Measurements from ENCODE around the gene AASS.

AASS gene

DNA sequence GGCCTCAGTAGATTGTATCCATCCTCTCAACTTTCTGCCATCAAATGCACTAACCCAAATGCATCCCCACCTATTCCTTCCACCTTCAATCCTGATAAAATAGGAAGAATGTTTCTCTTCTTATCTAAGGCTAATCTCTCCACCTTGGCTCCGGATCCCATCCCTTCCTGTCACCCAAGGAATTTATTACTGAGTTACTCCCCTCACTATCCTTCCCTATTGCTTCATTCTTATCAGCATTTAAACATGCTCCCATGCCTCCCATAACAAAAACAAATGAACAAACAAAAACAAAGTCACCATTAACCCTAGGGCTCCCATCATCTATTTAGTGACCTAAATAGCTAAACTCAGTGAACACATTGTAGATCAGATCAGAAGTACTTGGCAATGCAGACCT lies 25.3 kb downstream of the AASS start:
- CTCF ChIA-PET: interaction anchor here (0.5 kb wide), 1 partner anchor 13 kb away, joined by 3 read pairs; no protein-coding TSS in a partner anchor

DNA sequence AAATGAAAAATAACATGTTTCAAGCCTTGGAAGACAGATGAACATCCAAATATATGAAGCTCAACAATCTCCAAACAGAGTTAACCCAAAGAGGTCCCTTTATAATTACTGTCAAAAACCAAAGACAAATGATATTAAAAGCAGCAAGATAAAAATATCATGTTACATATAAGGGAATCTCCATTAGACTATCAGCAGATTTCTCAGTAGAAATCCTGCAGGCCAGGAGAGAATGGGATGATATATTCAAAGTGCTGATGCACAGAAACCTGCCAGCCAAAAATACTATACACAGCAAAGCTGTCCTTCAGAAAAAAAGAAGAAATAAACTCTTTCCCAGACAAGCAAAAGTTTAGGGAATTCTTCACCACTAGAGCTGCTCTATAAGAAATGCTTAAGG lies 41.0 kb downstream of the AASS start:
- TF ChIP-seq ZNF549 (tag by site-specific recombination; IDR thresholded peaks at IDR 0.05) (peak; percentile 32; the same call in 1 of the 2 replicates), SETDB1 (IDR thresholded peaks at IDR 0.05; ENCODE audit: insufficient read length, low read length) (peak; percentile 78), ZNF791 (tag by site-specific recombination; IDR thresholded peaks at IDR 0.05) (peak; percentile 97), SP7 (tag by site-specific recombination; IDR thresholded peaks at IDR 0.05) (no peak)
- ChIA-PET CTCF (interaction anchor here (2.2 kb wide), 1 partner anchor 10 kb away, joined by 20 read pairs; no protein-coding TSS in a partner anchor), POLR2A (no interaction called here)
- H3K4me1 ChIP-seq (ENCODE audit: control insufficient read depth, insufficient read depth, low read length): no peaks in the 10 kb centered on the region
- no peak overlapping the region for H3K27ac ChIP-seq (ENCODE audit: extremely low read depth, low read depth, low read length)
- peaks cover 9 to 10% of the 10 kb centered on the region in 2 experiments; a peak in 2 of 3 replicates for H3K36me3 ChIP-seq (ENCODE audit: control insufficient read depth in 2 of 2, insufficient read depth in 1 of 2, low read length in 2 of 2)
- H3K9me3 ChIP-seq (ENCODE audit: control insufficient read depth, insufficient read depth, low read depth, low read length): no peaks in the 10 kb centered on the region
- H3K4me3 ChIP-seq (ENCODE audit: low read depth, low read length): no peak overlapping the region

More for the DNA sequence above, 25.3 kb downstream of the AASS start:
- no peak overlapping the region for H3K27ac ChIP-seq (ENCODE audit: extremely low read depth, low read depth, low read length)
- no peaks in the 10 kb centered on the region for H3K4me1 ChIP-seq (ENCODE audit: control insufficient read depth, insufficient read depth, low read length)
- POLR2A ChIA-PET: no interaction called here
- H3K4me3 ChIP-seq (ENCODE audit: low read depth, low read length): no peak overlapping the region
- H3K9me3 ChIP-seq (ENCODE audit: control insufficient read depth, insufficient read depth, low read depth, low read length): no peaks in the 10 kb centered on the region
- TF ChIP-seq EGR2 (tag by site-specific recombination; IDR thresholded peaks at IDR 0.05; ENCODE audit: low read depth): no peak
- no peak for TF ChIP-seq YY2 (tag by site-specific recombination; IDR thresholded peaks at IDR 0.05)
- TF ChIP-seq, protein P1, sequence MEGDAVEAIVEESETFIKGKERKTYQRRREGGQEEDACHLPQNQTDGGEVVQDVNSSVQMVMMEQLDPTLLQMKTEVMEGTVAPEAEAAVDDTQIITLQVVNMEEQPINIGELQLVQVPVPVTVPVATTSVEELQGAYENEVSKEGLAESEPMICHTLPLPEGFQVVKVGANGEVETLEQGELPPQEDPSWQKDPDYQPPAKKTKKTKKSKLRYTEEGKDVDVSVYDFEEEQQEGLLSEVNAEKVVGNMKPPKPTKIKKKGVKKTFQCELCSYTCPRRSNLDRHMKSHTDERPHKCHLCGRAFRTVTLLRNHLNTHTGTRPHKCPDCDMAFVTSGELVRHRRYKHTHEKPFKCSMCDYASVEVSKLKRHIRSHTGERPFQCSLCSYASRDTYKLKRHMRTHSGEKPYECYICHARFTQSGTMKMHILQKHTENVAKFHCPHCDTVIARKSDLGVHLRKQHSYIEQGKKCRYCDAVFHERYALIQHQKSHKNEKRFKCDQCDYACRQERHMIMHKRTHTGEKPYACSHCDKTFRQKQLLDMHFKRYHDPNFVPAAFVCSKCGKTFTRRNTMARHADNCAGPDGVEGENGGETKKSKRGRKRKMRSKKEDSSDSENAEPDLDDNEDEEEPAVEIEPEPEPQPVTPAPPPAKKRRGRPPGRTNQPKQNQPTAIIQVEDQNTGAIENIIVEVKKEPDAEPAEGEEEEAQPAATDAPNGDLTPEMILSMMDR (tag by site-specific recombination; IDR thresholded peaks at IDR 0.05): no peak
- TF ChIP-seq, protein P2, sequence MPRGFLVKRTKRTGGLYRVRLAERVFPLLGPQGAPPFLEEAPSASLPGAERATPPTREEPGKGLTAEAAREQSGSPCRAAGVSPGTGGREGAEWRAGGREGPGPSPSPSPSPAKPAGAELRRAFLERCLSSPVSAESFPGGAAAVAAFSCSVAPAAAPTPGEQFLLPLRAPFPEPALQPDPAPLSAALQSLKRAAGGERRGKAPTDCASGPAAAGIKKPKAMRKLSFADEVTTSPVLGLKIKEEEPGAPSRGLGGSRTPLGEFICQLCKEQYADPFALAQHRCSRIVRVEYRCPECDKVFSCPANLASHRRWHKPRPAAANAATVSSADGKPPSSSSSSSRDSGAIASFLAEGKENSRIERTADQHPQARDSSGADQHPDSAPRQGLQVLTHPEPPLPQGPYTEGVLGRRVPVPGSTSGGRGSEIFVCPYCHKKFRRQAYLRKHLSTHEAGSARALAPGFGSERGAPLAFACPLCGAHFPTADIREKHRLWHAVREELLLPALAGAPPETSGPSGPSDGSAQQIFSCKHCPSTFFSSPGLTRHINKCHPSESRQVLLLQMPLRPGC (tag by site-specific recombination; IDR thresholded peaks at IDR 0.05): no peak
- no peak for TF ChIP-seq ZNF184 (tag by site-specific recombination; IDR thresholded peaks at IDR 0.05)
- no peak for TF ChIP-seq ZNF701 (tag by site-specific recombination; IDR thresholded peaks at IDR 0.05)
- no peak for TF ChIP-seq ZSCAN30 (tag by site-specific recombination; IDR thresholded peaks at IDR 0.05)
- H3K36me3 ChIP-seq (ENCODE audit: control insufficient read depth in 2 of 2, insufficient read depth in 1 of 2, low read length in 2 of 2): peaks cover 33 to 36% of the 10 kb centered on the region in 2 experiments

DNA sequence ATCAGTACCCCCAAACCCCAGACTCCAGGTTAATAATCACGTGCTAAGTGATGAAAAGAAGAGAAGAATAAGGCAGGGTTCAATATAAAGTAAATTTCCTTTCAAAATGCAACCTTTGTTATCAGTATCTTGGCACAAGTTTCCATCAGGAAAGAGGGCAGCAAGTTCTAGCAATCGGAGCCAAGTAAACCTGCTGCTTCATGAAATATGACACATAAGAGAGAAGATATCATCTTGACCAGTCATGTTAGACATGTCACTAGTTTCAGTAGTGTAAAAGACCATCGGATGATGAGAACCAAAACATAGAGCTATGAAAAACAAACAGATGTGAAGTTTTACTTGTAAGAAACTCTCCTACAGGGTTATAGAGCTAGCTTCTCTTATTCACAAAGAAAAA lies 44.0 kb downstream of the AASS start:
- ChIA-PET CTCF (no interaction called here), POLR2A (no interaction called here)
- Histone ChIP-seq H3K4me1 (ENCODE audit: control insufficient read depth, insufficient read depth, low read length) (no peaks in the 10 kb centered on the region), H3K9me3 (ENCODE audit: control insufficient read depth, insufficient read depth, low read depth, low read length) (no peaks in the 10 kb centered on the region), H3K4me3 (ENCODE audit: low read depth, low read length) (no peak overlapping the region), H3K36me3 (ENCODE audit: control insufficient read depth in 2 of 2, insufficient read depth in 1 of 2, low read length in 2 of 2) (peaks cover 12 to 14% of the 10 kb centered on the region in 2 experiments), H3K27ac (ENCODE audit: extremely low read depth, low read depth, low read length) (no peak overlapping the region)
- TF ChIP-seq HOXA7 (CRISPR knock-in tag; IDR thresholded peaks at IDR 0.05; ENCODE audit: borderline replicate concordance) (no peak), ZNF629 (tag by site-specific recombination; IDR thresholded peaks at IDR 0.05) (no peak), ZFHX2 (tag by site-specific recombination; conservative IDR thresholded peaks at IDR 0.05) (no peak), ZNF121 (tag by site-specific recombination; IDR thresholded peaks at IDR 0.05) (no peak), ZNF600 (tag by site-specific recombination; IDR thresholded peaks at IDR 0.05) (no peak), ZBTB48 (tag by site-specific recombination; IDR thresholded peaks at IDR 0.05) (no peak), HOXC10 (CRISPR knock-in tag; IDR thresholded peaks at IDR 0.05) (no peak), ZNF433 (tag by site-specific recombination; IDR thresholded peaks at IDR 0.05; ENCODE audit: low read depth) (no peak), ZNF510 (tag by site-specific recombination; IDR thresholded peaks at IDR 0.05; ENCODE audit: insufficient replicate concordance) (no peak), SP2 (tag by site-specific recombination; IDR thresholded peaks at IDR 0.05) (no peak), ZNF138 (tag by site-specific recombination; IDR thresholded peaks at IDR 0.05; ENCODE audit: borderline replicate concordance) (no peak), ZFP41 (tag by site-specific recombination; IDR thresholded peaks at IDR 0.05; ENCODE audit: borderline replicate concordance) (no peak), ZNF514 (tag by site-specific recombination; IDR thresholded peaks at IDR 0.05) (no peak), ZEB2 (tag by site-specific recombination; IDR thresholded peaks at IDR 0.05) (no peak), HOXD13 (CRISPR knock-in tag; IDR thresholded peaks at IDR 0.05; ENCODE audit: borderline replicate concordance) (no peak)
- TF ChIP-seq, protein P3, sequence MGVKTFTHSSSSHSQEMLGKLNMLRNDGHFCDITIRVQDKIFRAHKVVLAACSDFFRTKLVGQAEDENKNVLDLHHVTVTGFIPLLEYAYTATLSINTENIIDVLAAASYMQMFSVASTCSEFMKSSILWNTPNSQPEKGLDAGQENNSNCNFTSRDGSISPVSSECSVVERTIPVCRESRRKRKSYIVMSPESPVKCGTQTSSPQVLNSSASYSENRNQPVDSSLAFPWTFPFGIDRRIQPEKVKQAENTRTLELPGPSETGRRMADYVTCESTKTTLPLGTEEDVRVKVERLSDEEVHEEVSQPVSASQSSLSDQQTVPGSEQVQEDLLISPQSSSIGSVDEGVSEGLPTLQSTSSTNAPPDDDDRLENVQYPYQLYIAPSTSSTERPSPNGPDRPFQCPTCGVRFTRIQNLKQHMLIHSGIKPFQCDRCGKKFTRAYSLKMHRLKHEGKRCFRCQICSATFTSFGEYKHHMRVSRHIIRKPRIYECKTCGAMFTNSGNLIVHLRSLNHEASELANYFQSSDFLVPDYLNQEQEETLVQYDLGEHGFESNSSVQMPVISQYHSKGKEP (tag by site-specific recombination; IDR thresholded peaks at IDR 0.05): no peak
- TF ChIP-seq, protein P4, sequence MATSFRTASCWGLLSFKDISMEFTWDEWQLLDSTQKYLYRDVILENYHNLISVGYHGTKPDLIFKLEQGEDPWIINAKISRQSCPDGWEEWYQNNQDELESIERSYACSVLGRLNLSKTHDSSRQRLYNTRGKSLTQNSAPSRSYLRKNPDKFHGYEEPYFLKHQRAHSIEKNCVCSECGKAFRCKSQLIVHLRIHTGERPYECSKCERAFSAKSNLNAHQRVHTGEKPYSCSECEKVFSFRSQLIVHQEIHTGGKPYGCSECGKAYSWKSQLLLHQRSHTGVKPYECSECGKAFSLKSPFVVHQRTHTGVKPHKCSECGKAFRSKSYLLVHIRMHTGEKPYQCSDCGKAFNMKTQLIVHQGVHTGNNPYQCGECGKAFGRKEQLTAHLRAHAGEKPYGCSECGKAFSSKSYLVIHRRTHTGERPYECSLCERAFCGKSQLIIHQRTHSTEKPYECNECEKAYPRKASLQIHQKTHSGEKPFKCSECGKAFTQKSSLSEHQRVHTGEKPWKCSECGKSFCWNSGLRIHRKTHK (tag by site-specific recombination; IDR thresholded peaks at IDR 0.05): no peak
